GM12875 (cell line): ENCODE measurements around the gene PLEKHA5.
A peak's percentile ranks its signal among the peaks of the same experiment; 100 is the strongest.
"Not testable (repeated sequence)": the region's sequence is repeated elsewhere in the genome, so short reads cannot be mapped to it uniquely, and the experiment has no call there.

Experiments
- H3K4me3 ChIP-seq: one replicate; pipeline ENCODE4 v1.5.1; 2011; ENCODE audit warnings: low read depth, low read length, control low read depth
- TF ChIP-seq, protein P1 (sequence below): IDR thresholded peaks from 2 replicates; pipeline ENCODE4 v1.5.1; 2011; ENCODE audit warnings: low read depth, mild to moderate bottlenecking, control low read depth, inconsistent platforms, low read length, moderate library complexity, borderline replicate concordance; ENCODE audit not compliant: insufficient read depth

The PLEKHA5 gene

GRCh38 chr12:19129486-19130223 lies at the start of gene PLEKHA5:
TSS of gene PLEKHA5 (plus strand) at chr12:19129733. CDS start at chr12:19129800, 67 bp downstream.
- H3K4me3 ChIP-seq = peak within 1 kb of the TSS; percentile 41
- TF ChIP-seq, protein P1, sequence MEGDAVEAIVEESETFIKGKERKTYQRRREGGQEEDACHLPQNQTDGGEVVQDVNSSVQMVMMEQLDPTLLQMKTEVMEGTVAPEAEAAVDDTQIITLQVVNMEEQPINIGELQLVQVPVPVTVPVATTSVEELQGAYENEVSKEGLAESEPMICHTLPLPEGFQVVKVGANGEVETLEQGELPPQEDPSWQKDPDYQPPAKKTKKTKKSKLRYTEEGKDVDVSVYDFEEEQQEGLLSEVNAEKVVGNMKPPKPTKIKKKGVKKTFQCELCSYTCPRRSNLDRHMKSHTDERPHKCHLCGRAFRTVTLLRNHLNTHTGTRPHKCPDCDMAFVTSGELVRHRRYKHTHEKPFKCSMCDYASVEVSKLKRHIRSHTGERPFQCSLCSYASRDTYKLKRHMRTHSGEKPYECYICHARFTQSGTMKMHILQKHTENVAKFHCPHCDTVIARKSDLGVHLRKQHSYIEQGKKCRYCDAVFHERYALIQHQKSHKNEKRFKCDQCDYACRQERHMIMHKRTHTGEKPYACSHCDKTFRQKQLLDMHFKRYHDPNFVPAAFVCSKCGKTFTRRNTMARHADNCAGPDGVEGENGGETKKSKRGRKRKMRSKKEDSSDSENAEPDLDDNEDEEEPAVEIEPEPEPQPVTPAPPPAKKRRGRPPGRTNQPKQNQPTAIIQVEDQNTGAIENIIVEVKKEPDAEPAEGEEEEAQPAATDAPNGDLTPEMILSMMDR = no peak

DNA sequence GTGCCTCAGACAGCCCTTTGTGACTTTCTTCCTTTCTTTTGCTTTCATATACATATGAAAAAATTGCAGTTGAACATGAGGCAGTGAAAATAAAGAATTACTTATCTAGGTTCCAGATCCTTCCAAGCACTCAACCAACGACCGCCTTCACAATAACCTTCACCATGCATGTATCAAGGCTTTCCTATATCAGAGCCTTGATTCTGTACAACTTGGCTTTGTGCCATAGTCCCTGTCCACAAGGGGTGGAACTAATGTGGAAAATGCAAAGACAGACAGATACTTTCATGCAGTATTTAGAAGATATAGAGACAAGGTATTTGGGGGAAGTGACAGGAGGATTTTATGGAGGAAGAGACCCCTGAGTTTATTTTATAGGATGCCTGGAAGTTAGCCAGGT lies 48.6 kb upstream of the PLEKHA5 start:
- TF ChIP-seq, protein P1 = no peak
- no peak overlapping the region for H3K4me3 ChIP-seq

GRCh38 chr12:19082365-19082911 lies 47.1 kb upstream of the PLEKHA5 start:
- TF ChIP-seq, protein P1 = no peak
- no peak overlapping the region for H3K4me3 ChIP-seq

DNA sequence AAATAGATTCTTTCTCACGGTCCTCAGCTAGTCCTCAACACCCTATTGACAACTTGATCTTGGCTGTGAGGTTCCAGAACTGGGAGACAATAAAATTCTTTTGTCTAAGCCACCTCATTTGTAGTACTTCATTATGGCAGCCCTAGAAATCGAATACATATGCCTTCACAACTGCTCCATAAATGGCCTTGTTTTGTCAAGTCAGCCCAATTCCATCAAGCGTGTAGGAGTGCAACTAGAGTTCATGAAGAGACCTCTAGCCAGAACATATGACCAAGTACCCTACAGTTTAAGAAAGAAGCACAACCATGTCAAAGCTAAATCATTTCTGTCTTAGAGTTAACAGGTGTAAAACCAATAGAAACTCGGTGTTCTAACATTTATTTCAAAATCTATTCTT lies 45.0 kb upstream of the PLEKHA5 start:
- TF ChIP-seq, protein P1 = no peak
- no peak overlapping the region for H3K4me3 ChIP-seq

- TF ChIP-seq, protein P1 = no peak
- no peak overlapping the region for H3K4me3 ChIP-seq
These were observed 44.4 kb upstream of the PLEKHA5 start for GRCh38 chr12:19085090-19085489.

GRCh38 chr12:19088606-19089005 lies 40.9 kb upstream of the PLEKHA5 start:
- no peak overlapping the region for H3K4me3 ChIP-seq

GRCh38 chr12:19092482-19092881 lies 37.1 kb upstream of the PLEKHA5 start:
- not testable (repeated sequence) for H3K4me3 ChIP-seq

More at GRCh38 chr12:19088606-19089005, 40.9 kb upstream of the PLEKHA5 start:
- TF ChIP-seq, protein P1 = no peak

DNA sequence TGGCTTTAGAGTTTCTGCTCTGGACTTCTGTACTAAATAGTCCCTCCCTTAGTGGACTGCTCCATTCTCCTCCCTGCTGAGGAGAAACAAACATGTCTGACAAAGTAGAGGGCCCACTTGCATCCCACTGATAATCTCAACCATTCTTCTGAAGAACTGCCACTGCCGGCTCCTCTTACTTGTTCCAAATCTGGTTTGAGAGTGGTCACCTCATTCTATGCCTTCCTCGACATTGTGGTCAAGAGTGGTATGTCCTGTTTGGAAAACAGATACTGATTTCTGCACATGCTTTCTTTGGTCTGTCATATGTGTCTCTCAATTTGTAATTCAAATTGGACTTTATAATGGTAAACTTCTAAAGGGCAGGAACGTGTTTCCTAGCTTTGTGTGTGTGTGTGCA lies 36.3 kb upstream of the PLEKHA5 start:
- TF ChIP-seq, protein P1 = no peak
- H3K4me3 ChIP-seq = no peak overlapping the region
